Right ventricle myocardium superior (tissue), 1 donor: ENCODE results near the gene MFSD6L. TPM values are rescaled to one million over a fixed set of nuclear protein-coding genes. Genes with fewer than 3 reads are reported as not detected.

ENCODE experiments used
- ATAC-seq: fragments of 200-7000 bp; cut with Tn5 transposase; one replicate; pipeline ENCODE4 v1.9.1; 2020; ENCODE audit warnings: mild to moderate bottlenecking; ENCODE audit not compliant: poor library complexity
- DNase-seq: peaks from one replicate; pipeline ENCODE4 v3.0.0-alpha.2; 2020
- intact Hi-C: fragments of 100-400 bp; cut with DNase I; formaldehyde crosslinking; loops from one replicate; pipeline ENCODE4 v1.11.2; 2022
- total RNA-seq: library from RNA; stranded (reverse); fragmentation: NEBNext Ultra II Directional; extraction: Animal tissue kit (Norgen Biotek cat#: 25700); gene quantifications from one replicate; pipeline ENCODE4 v1.2.1, GENCODE V29; 2021
- donor health status: DM: no; HTN: yes; CAD: no; lungs with severe emphysema.

Gene MFSD6L
- total RNA-seq, 1 donor from 2014 or later, result 0.11 TPM

GRCh38 chr17:8757189-8757588 lies 42.0 kb downstream of the MFSD6L start:
- ATAC-seq (no peak), DNase-seq (no peak)
- intact Hi-C loops, result no loop called here

- intact Hi-C loops, result no loop called here
- no peak for ATAC-seq
- DNase-seq, result no peak
Measured at GRCh38 chr17:8755590-8756255, 43.4 kb downstream of the MFSD6L start.

- DNase-seq (no peak), ATAC-seq (no peak)
- intact Hi-C loops, result no loop called here
Measured at GRCh38 chr17:8754890-8755289, 44.3 kb downstream of the MFSD6L start.

DNA sequence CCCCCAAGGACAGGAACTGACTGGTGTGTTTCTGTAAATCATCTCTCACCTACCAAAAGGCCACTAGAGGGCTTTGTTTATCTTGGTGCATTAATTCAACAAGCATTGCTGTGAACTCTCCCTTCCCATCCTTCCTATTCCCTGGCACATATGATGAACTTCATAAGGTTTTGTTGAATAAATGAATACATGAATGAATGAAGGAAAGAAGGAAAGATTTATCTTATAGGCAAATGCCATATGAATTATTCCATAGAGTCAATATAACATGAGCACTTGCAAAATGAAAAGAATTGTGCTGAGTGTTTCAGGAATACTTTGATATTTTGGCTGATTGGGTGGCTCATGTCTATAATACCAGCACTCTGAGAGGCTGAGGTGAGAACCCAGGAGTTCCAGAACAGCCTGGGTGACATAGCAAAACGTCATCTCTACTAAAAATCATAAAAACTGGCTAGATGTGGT lies 45.2 kb downstream of the MFSD6L start:
- intact Hi-C loops, result no loop called here
- DNase-seq, result no peak
- ATAC-seq, result no peak

DNA sequence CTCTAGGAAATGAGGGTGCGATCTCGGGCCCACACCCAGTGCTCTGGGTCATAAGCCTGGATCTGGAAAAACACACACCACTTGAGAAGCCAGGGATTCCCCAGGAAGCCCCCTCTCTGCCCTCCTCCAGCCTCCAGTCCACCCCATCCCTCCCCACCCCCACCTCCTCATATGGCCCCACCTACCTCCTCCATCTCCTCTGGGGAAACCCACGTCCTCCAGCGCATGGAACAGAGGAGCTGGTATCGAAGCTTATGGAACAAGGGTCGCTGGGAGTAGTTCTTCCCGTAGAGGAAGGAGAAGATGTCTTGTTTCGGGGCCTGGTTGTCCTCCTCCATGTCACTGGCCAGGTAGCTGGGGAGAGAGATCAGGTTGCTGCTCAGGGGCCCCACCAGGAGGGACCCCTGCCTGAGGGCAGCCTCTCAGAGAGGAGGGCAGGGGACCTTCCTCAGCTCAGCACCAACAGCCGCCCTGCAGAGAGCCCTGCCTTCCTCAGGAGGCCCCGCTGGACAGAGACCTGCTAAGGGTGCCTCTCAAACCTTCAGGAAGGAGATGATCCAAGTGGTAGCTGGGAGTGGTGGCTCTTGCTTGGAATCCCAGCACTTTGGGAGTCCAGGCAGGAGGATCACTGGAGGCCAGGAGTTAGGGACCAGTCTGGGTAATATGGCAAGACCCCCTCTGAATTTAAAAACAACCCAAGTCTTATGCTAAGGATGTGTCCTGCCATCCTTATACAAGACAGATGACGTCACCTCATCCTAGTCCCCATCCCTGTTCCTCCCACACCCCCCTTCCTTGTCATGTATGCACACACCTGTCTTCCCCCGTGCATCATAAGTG lies 45.8 kb downstream of the MFSD6L start:
- ATAC-seq (no peak), DNase-seq (no peak)
- intact Hi-C loops, result no loop called here

- no peak for DNase-seq
- intact Hi-C loops, result no loop called here
- no peak for ATAC-seq
Measured at GRCh38 chr17:8749616-8750015, 49.5 kb downstream of the MFSD6L start.

GRCh38 chr17:8747742-8748141 lies 51.4 kb downstream of the MFSD6L start:
- ATAC-seq, result no peak
- DNase-seq, result no peak
- intact Hi-C loops, result no loop called here

Other genes starting within 250 kb of the MFSD6L start
- 31.5 TPM for gene MYH10, start 168.6 kb downstream of the MFSD6L start, total RNA-seq
- gene CCDC42, start 54.5 kb downstream of the MFSD6L start, total RNA-seq, result not detected
- not detected for gene SPDYE4, start 40.8 kb downstream of the MFSD6L start, total RNA-seq
- gene PIK3R6, start 68.3 kb upstream of the MFSD6L start, total RNA-seq, result 0.78 TPM
- gene PIK3R5, start 166.3 kb upstream of the MFSD6L start, total RNA-seq, result 2.5 TPM
- 19.4 TPM for gene NTN1, start 222.1 kb upstream of the MFSD6L start, total RNA-seq